CD14-positive monocyte (primary cell): ENCODE measurements around the gene PER3. TPM values are rescaled to one million over a fixed set of nuclear protein-coding genes. Genes with fewer than 3 reads are reported as not detected.
A peak's percentile ranks its signal among the peaks of the same experiment; 100 is the strongest.

Experiments
- DNase-seq, 3 donors: peaks; one replicate each; pipeline ENCODE4 v3.0.0-alpha.2; 2011 to 2022
- H2AFZ ChIP-seq: 2 replicates; pipeline ENCODE4 v1.6.0; 2012; ENCODE audit warnings: mild to moderate bottlenecking, low read depth, low read length, inconsistent platforms; ENCODE audit not compliant: insufficient read depth, poor library complexity, severe bottlenecking
- H3K27ac ChIP-seq, 2 donors: 1 replicate in 1 of 2; 2 replicates in 1 of 2; pipeline ENCODE4 v1.5.1; 2012 to 2013; ENCODE audit warnings: low read length in 2 of 2, control low read depth in 1 of 2, inconsistent platforms in 1 of 2, low read depth in 1 of 2, mild to moderate bottlenecking in 1 of 2
- H3K27me3 ChIP-seq, 2 donors: one replicate each; pipeline versions ENCODE4 v1.6.0 to v1.6.1; 2011 to 2013; ENCODE audit warnings: low read length in 2 of 2; ENCODE audit not compliant: control insufficient read depth in 2 of 2, insufficient read depth in 2 of 2
- H3K36me3 ChIP-seq, 2 donors: replicated peaks in 1 of 2; 1 replicate in 1 of 2; 2 replicates in 1 of 2; pipeline versions ENCODE4 v1.5.1 to v1.6.1; 2012 to 2013; ENCODE audit warnings: low read length in 2 of 2, control low read depth in 1 of 2, inconsistent platforms in 1 of 2, mild to moderate bottlenecking in 1 of 2; ENCODE audit not compliant: insufficient read depth in 2 of 2, control insufficient read depth in 1 of 2
- H3K4me1 ChIP-seq, 2 donors: 1 replicate in 1 of 2; 2 replicates in 1 of 2; pipeline versions ENCODE4 v1.5.1 to v1.6.1; 2012 to 2013; ENCODE audit warnings: low read length in 2 of 2, control low read depth in 1 of 2, inconsistent platforms in 1 of 2, mild to moderate bottlenecking in 1 of 2, moderate library complexity in 1 of 2; ENCODE audit not compliant: insufficient read depth in 2 of 2, control insufficient read depth in 1 of 2
- H3K4me2 ChIP-seq: replicated peaks from 2 replicates; pipeline ENCODE3; 2012; ENCODE audit warnings: low read length, moderate library complexity, mild to moderate bottlenecking; ENCODE audit not compliant: poor library complexity, severe bottlenecking; ENCODE audit errors: extremely low read depth
- H3K4me3 ChIP-seq, 3 experiments: fragments of 200-600 bp in 1 of 3; sonication (generic) in 1 of 3; replicated peaks in 1 of 3; 1 replicate in 2 of 3; 2 replicates in 1 of 3; pipeline ENCODE4 v1.5.1; 2011 to 2013; ENCODE audit warnings: low read length in 3 of 3, mild to moderate bottlenecking in 3 of 3, control low read depth in 2 of 3, low read depth in 2 of 3, inconsistent platforms in 1 of 3, moderate library complexity in 1 of 3
- H3K79me2 ChIP-seq: 2 replicates; pipeline ENCODE4 v1.6.0; 2012; ENCODE audit warnings: mild to moderate bottlenecking, control low read depth, inconsistent platforms, low read length, moderate library complexity; ENCODE audit not compliant: insufficient read depth
- H3K9ac ChIP-seq: 2 replicates; pipeline ENCODE4 v1.6.0; 2017; ENCODE audit warnings: low read length, mild to moderate bottlenecking; ENCODE audit not compliant: insufficient read depth, poor library complexity, severe bottlenecking
- H3K9me3 ChIP-seq, 2 donors: replicated peaks in 1 of 2; 1 replicate in 1 of 2; 2 replicates in 1 of 2; pipeline versions ENCODE4 v1.5.1 to v1.6.1; 2012 to 2013; ENCODE audit warnings: low read length in 2 of 2, control low read depth in 1 of 2; ENCODE audit not compliant: control insufficient read depth in 1 of 2, insufficient read depth in 1 of 2
- H4K20me1 ChIP-seq: 2 replicates; pipeline ENCODE4 v1.6.0; 2012; ENCODE audit warnings: mild to moderate bottlenecking, low read length, control low read depth, moderate library complexity; ENCODE audit not compliant: insufficient read depth
- H3K27ac Mint-ChIP-seq, 7 donors: one replicate each; pipeline ENCODE4 v1.8.0; 2020; ENCODE audit warnings: mild to moderate bottlenecking in 7 of 7, mixed read lengths in 7 of 7, moderate library complexity in 6 of 7, inconsistent platforms in 2 of 7
- H3K27me3 Mint-ChIP-seq, 3 donors: one replicate each; pipeline ENCODE4 v1.8.0; 2021 to 2022; ENCODE audit warnings: low read depth in 3 of 3, mild to moderate bottlenecking in 3 of 3, mixed read lengths in 3 of 3, moderate library complexity in 3 of 3, inconsistent platforms in 1 of 3
- H3K36me3 Mint-ChIP-seq, 2 donors: one replicate each; pipeline ENCODE4 v1.8.0; 2020; ENCODE audit warnings: mixed read lengths in 2 of 2, inconsistent platforms in 1 of 2, mild to moderate bottlenecking in 1 of 2
- H3K4me1 Mint-ChIP-seq: one replicate; pipeline ENCODE4 v1.8.0; 2020; ENCODE audit warnings: mild to moderate bottlenecking, mixed read lengths
- H3K4me3 Mint-ChIP-seq, 2 donors: one replicate each; pipeline ENCODE4 v1.8.0; 2020; ENCODE audit warnings: mild to moderate bottlenecking in 2 of 2, mixed read lengths in 2 of 2, moderate library complexity in 1 of 2
- H3K9me3 Mint-ChIP-seq, 7 donors: one replicate each; pipeline ENCODE4 v1.8.0; 2020 to 2022; ENCODE audit warnings: mixed read lengths in 7 of 7, mild to moderate bottlenecking in 6 of 7, moderate library complexity in 6 of 7, inconsistent platforms in 2 of 7
- CTCF ChIP-seq: fragments of 200-600 bp; IDR thresholded peaks from one replicate; pipeline ENCODE4 v1.8.0; 2022; ENCODE audit warnings: antibody characterized with exemption, mild to moderate bottlenecking
- WGBS: methylation state at CpG from one replicate; pipeline ENCODE4 v1.1.5; 2013; ENCODE audit warnings: missing lambda C conversion rate; ENCODE audit not compliant: insufficient coverage; 5-methylcytosine and 5-hydroxymethylcytosine counted together
- intact Hi-C, 2 donors: fragments of 100-400 bp; cut with micrococcal nuclease; formaldehyde crosslinking; loops; one replicate each; pipeline versions ENCODE4 v1.15.0 to v1.15.1; 2023
- polyA plus RNA-seq, 3 donors: library from polyadenylated mRNA; depleted of rRNA in 1 of 3; unstranded in 2 of 3; stranded (reverse) in 1 of 3; fragments of 300-500 nt in 2 of 3; fragments of >200 nt in 1 of 3; fragmentation: Illumina TruSeq in 2 of 3; gene quantifications; 1 replicate in 2 of 3; 2 replicates in 1 of 3; pipeline ENCODE4 v1.2.3, GENCODE V29; 2012 to 2021

PER3 gene
- polyA plus RNA-seq, 3 donors, result 0.46 to 2.3 (median 2.0) TPM

DNA sequence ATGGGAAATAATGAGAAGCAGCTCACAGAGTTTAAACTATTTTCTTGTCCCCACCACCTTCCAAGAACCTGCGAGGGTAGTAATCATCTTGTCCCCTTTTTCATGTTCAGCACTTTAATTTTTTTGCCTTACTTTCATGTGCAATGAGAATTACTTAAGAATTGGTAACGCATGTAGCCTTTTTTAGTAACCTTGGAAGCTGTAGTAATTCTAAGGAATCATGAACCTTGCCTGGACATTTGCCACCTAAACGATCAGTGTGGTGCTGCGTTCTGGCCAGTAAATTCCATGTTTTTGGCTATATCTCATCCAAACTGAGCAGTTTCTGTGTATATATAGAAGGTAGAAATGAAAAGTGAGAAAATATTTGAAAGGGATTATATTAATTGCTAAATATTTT lies 16.9 kb upstream of the PER3 start:
- no peaks in the 10 kb centered on the region for H3K36me3 ChIP-seq
- no peak overlapping the region for H3K27ac ChIP-seq
- H3K79me2 ChIP-seq, result peaks cover 6% of the 10 kb centered on the region

DNA sequence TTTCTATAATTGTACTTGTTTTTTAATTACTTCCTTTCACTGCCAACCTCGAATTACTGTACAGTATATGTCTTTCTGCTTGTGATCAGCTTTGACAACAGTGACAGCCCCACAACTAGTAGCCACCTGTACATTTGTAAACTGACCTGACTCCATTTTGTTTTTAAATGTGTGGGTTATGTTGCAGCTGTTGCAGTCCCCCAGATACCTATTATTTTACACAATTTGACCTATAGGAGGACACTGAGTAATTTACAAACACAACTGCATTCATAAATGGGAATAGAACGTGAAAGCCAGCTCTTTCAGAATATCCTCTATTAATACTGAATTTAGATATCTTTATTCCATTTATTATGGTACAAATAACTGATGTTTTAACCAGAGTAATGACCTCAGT lies 15.5 kb upstream of the PER3 start:
- Mint-ChIP-seq H3K4me3 (no peak overlapping the region), H3K9me3 (no peaks in the 10 kb centered on the region), H3K4me1 (peaks cover 38% of the 10 kb centered on the region), H3K27me3 (peaks cover 0 to 3% (median 0%) of the 10 kb centered on the region in 3 donors), H3K36me3 (peaks cover 13 to 14% of the 10 kb centered on the region in 2 donors), H3K27ac (no peak overlapping the region)
- Histone ChIP-seq H3K27ac (no peak overlapping the region), H4K20me1 (peaks cover 10% of the 10 kb centered on the region), H3K36me3 (peaks cover 4 to 11% of the 10 kb centered on the region in 2 donors), H3K4me2 (no peak overlapping the region), H3K27me3 (no peaks in the 10 kb centered on the region), H3K79me2 (peaks cover 20% of the 10 kb centered on the region), H3K4me1 (peaks cover 33 to 35% of the 10 kb centered on the region in 2 donors), H3K4me3 (no peak overlapping the region), H3K9me3 (no peaks in the 10 kb centered on the region), H2AFZ (peak overlapping the region; percentile 30), H3K9ac (no peak overlapping the region)
- no peak for DNase-seq
- TF ChIP-seq CTCF, result no peak
- no CpG with 5 or more reads among the region's 2 CpGs for WGBS
- intact Hi-C loops, result no loop called here

More for the DNA sequence above, 16.9 kb upstream of the PER3 start:
- no peak overlapping the region for H3K9ac ChIP-seq
- TF ChIP-seq CTCF, result no peak
- no peak overlapping the region for H3K4me3 Mint-ChIP-seq
- H3K4me3 ChIP-seq, result no peak overlapping the region
- no peak overlapping the region for H3K27ac Mint-ChIP-seq
- H3K4me1 ChIP-seq, result peaks cover 19 to 21% of the 10 kb centered on the region in 2 donors
- intact Hi-C loops, result no loop called here
- peaks cover 24% of the 10 kb centered on the region for H3K4me1 Mint-ChIP-seq
- no peak for DNase-seq
- no CpG with 5 or more reads among the region's 4 CpGs for WGBS
- H3K4me2 ChIP-seq, result no peak overlapping the region
- no peaks in the 10 kb centered on the region for H3K27me3 ChIP-seq
- H2AFZ ChIP-seq, result no peak overlapping the region
- no peaks in the 10 kb centered on the region for H3K9me3 ChIP-seq
- peaks cover 0 to 3% (median 0%) of the 10 kb centered on the region in 3 donors for H3K27me3 Mint-ChIP-seq
- H3K36me3 Mint-ChIP-seq, result peaks cover 0 to under 1% of the 10 kb centered on the region in 2 donors
- no peaks in the 10 kb centered on the region for H4K20me1 ChIP-seq
- H3K9me3 Mint-ChIP-seq, result no peaks in the 10 kb centered on the region
